ENCODE data around the gene GDF9. TPM values are rescaled to one million over a fixed set of nuclear protein-coding genes. Genes with fewer than 3 reads are reported as not detected.

GDF9 gene
- total and polyA plus RNA-seq, 9 donors: 0.20 to 0.93 (median 0.30) TPM; not detected in 2

GRCh38 chr5:132837868-132838267 lies 28.4 kb downstream of the GDF9 start:
- H3K4me1 ChIP-seq (ENCODE audit: insufficient read depth): no peaks in the 10 kb centered on the region
- no peaks in the 10 kb centered on the region for H3K9me3 ChIP-seq
- intact Hi-C loops (cut with DNase I): no loop called here
- no peak overlapping the region for H3K4me3 ChIP-seq
- 73 to 77% (median 76%) methylated on average over 2 of the region's 2 CpGs for WGBS, 3 donors
- no peak for TF ChIP-seq POLR2A (IDR thresholded peaks at IDR 0.05)
- no peak for TF ChIP-seq CTCF (IDR thresholded peaks at IDR 0.05)
- no peak for TF ChIP-seq EP300 (IDR thresholded peaks at IDR 0.05)
- no peak overlapping the region for H3K27ac ChIP-seq
- no peaks in the 10 kb centered on the region for H3K36me3 ChIP-seq
- no peaks in the 10 kb centered on the region for H3K27me3 ChIP-seq
- no peak for DNase-seq

GRCh38 chr5:132836852-132837251 lies 29.4 kb downstream of the GDF9 start:
- no peak for TF ChIP-seq EP300 (IDR thresholded peaks at IDR 0.05)
- TF ChIP-seq POLR2A (IDR thresholded peaks at IDR 0.05): no peak
- no peak overlapping the region for H3K4me3 ChIP-seq
- intact Hi-C loops (cut with DNase I): no loop called here
- no peaks in the 10 kb centered on the region for H3K4me1 ChIP-seq (ENCODE audit: insufficient read depth)
- 90 to 97% (median 96%) methylated on average over 1 of the region's 1 CpG for WGBS, 3 donors
- DNase-seq: no peak
- H3K27ac ChIP-seq: no peak overlapping the region
- H3K9me3 ChIP-seq: no peaks in the 10 kb centered on the region
- no peaks in the 10 kb centered on the region for H3K36me3 ChIP-seq
- no peaks in the 10 kb centered on the region for H3K27me3 ChIP-seq

GRCh38 chr5:132834057-132834456 lies 32.2 kb downstream of the GDF9 start:
- no peak for DNase-seq
- Histone ChIP-seq H3K9me3 (no peaks in the 10 kb centered on the region), H3K4me3 (no peak overlapping the region), H3K36me3 (no peaks in the 10 kb centered on the region), H3K4me1 (ENCODE audit: insufficient read depth) (no peaks in the 10 kb centered on the region), H3K27ac (no peak overlapping the region), H3K27me3 (no peaks in the 10 kb centered on the region)
- TF ChIP-seq CTCF (IDR thresholded peaks at IDR 0.05) (no peak), EP300 (IDR thresholded peaks at IDR 0.05) (no peak), POLR2A (IDR thresholded peaks at IDR 0.05) (no peak)
- intact Hi-C loops (cut with DNase I): no loop called here
- 91 to 96% (median 96%) methylated on average over 3 of the region's 3 CpGs for WGBS, 3 donors

GRCh38 chr5:132832612-132833011 lies 33.7 kb downstream of the GDF9 start:
- Histone ChIP-seq H3K27ac (no peak overlapping the region), H3K36me3 (no peaks in the 10 kb centered on the region), H3K4me3 (no peak overlapping the region), H3K9me3 (no peaks in the 10 kb centered on the region), H3K27me3 (no peaks in the 10 kb centered on the region), H3K4me1 (ENCODE audit: insufficient read depth) (no peaks in the 10 kb centered on the region)
- WGBS, 3 donors: 81 to 83% (median 81%) methylated on average over 5 of the region's 5 CpGs
- no peak for DNase-seq
- intact Hi-C loops (cut with DNase I): no loop called here
- no peak for TF ChIP-seq POLR2A (IDR thresholded peaks at IDR 0.05)
- no peak for TF ChIP-seq EP300 (IDR thresholded peaks at IDR 0.05)
- TF ChIP-seq CTCF (IDR thresholded peaks at IDR 0.05): no peak

- TF ChIP-seq CTCF (IDR thresholded peaks at IDR 0.05): no peak
- TF ChIP-seq EP300 (IDR thresholded peaks at IDR 0.05): no peak
- no peak for TF ChIP-seq POLR2A (IDR thresholded peaks at IDR 0.05)
- DNase-seq: no peak
- Histone ChIP-seq H3K36me3 (no peaks in the 10 kb centered on the region), H3K27ac (no peak overlapping the region), H3K4me1 (ENCODE audit: insufficient read depth) (no peaks in the 10 kb centered on the region), H3K9me3 (no peaks in the 10 kb centered on the region), H3K27me3 (no peaks in the 10 kb centered on the region), H3K4me3 (peak overlapping the region; percentile 71)
- WGBS, 3 donors: 75 to 90% (median 82%) methylated on average over 15 of the region's 15 CpGs
- intact Hi-C loops (cut with DNase I): no loop called here
These were observed 35.0 kb downstream of the GDF9 start for GRCh38 chr5:132831095-132831860.
